Psoas muscle (tissue), 8 donors: ENCODE results near the gene ZNF136. TPM values are rescaled to one million over a fixed set of nuclear protein-coding genes. Genes with fewer than 3 reads are reported as not detected.

Source experiments
- ATAC-seq, 4 donors: fragments of 200-7000 bp; cut with Tn5 transposase; one replicate each; pipeline ENCODE4 v1.9.1; 2020; ENCODE audit warnings: moderate library complexity in 3 of 4, mild to moderate bottlenecking in 2 of 4
- DNase-seq, 2 donors: peaks; one replicate each; pipeline ENCODE4 v3.0.0-alpha.2; 2020
- H3K27ac ChIP-seq: fragments of 200-600 bp; one replicate; pipeline ENCODE4 v1.8.0; 2022
- H3K27me3 ChIP-seq, 3 donors: fragments of 200-600 bp in 1 of 3; one replicate each; pipeline versions ENCODE4 v1.6.1 to v1.8.0; 2013 to 2022; ENCODE audit warnings: low read length in 2 of 3, mild to moderate bottlenecking in 2 of 3, moderate library complexity in 1 of 3; ENCODE audit not compliant: insufficient read depth in 3 of 3
- H3K36me3 ChIP-seq, 2 donors: fragments of 200-600 bp in 1 of 2; one replicate each; pipeline versions ENCODE4 v1.6.1 to v1.8.0; 2013 to 2022; ENCODE audit warnings: low read depth in 1 of 2, mild to moderate bottlenecking in 1 of 2, moderate library complexity in 1 of 2; ENCODE audit not compliant: insufficient read depth in 1 of 2
- H3K4me1 ChIP-seq: fragments of 200-600 bp; one replicate; pipeline ENCODE4 v1.8.0; 2022
- H3K4me3 ChIP-seq: fragments of 200-600 bp; one replicate; pipeline ENCODE4 v1.8.0; 2022; ENCODE audit warnings: mild to moderate bottlenecking
- H3K9me3 ChIP-seq: fragments of 200-600 bp; one replicate; pipeline ENCODE4 v1.8.0; 2022
- WGBS, 3 donors: extraction: QIAGEN DNeasy Blood & Tissue Kit; methylation state at CpG; one replicate each; pipeline versions ENCODE4 v1.1.6 to v1.1.7; 2013; 5-methylcytosine and 5-hydroxymethylcytosine counted together
- intact Hi-C, 2 donors: fragments of 100-400 bp; cut with DNase I; formaldehyde crosslinking; loops; one replicate each; pipeline versions ENCODE4 v1.11.0 to v1.14.2; 2022
- polyA plus RNA-seq, 3 donors: library from polyadenylated mRNA; stranded (reverse); fragments of 200-250 nt; gene quantifications; one replicate each; pipeline ENCODE4 v1.2.3, GENCODE V29; 2013
- total RNA-seq, 4 donors: library from RNA; stranded (reverse); fragmentation: NEBNext Ultra II Directional in 2 of 4; extraction: Animal tissue kit (Norgen Biotek cat#: 25700) in 2 of 4; gene quantifications; one replicate each; pipeline versions ENCODE4 v1.2.1 to v1.2.4, GENCODE V29; 2021 to 2023
- TF ChIP-seq, protein P1 (sequence below): fragments of 200-600 bp; IDR thresholded peaks from one replicate; pipeline ENCODE4 v1.8.0; 2022; ENCODE audit warnings: antibody characterized with exemption
- donor health status: healthy with polysubstance abuse.
- donor health status: DM: no; HTN: no; CAD: no; lungs with moderate emphysema.
- donor health status: Bipolar disorder and iron deficiency.
- donor health status: healthy.
- donor health status: DM: yes; HTN: yes; CAD: no.
- donor health status: DM: no; HTN: no; CAD: no.
- donor health status: DM: no; HTN: no; CAD: no.
- donor health status: DM: yes; HTN: yes; CAD: no.

ZNF136 gene
- total and polyA plus RNA-seq, 7 donors = 1.0 to 3.7 (median 2.1) TPM

DNA sequence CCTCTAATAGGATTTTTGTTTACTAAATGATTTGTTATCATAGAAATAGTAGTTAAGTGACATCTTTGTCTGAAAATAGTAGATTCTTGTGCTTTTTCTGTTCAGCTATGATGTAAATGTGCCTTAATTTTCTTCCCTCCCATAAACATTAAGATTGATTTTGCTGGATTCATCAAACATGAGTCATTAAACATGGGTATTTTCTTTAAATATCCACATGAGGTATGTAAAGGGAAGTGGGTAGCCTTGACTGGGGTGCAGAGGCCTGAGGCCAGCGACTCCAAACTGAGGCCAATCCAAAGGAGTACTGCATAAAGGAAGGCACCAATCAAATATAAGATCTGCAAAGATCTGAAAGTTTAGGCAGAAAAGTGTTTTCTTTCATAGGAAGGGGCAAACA, 3.7 kb downstream of the ZNF136 start:
- Histone ChIP-seq H3K36me3 (peaks cover 0 to 32% of the 10 kb centered on the region in 2 donors), H3K4me1 (peaks cover 7% of the 10 kb centered on the region), H3K9me3 (no peaks in the 10 kb centered on the region), H3K27me3 (no peaks in the 10 kb centered on the region), H3K4me3 (no peak overlapping the region), H3K27ac (no peak overlapping the region)
- 79 to 96% (median 89%) methylated on average over 1 of the region's 1 CpG for WGBS, 3 donors
- DNase-seq (no peak), ATAC-seq (no peak)
- intact Hi-C loops = no loop called here
- TF ChIP-seq, protein P1, sequence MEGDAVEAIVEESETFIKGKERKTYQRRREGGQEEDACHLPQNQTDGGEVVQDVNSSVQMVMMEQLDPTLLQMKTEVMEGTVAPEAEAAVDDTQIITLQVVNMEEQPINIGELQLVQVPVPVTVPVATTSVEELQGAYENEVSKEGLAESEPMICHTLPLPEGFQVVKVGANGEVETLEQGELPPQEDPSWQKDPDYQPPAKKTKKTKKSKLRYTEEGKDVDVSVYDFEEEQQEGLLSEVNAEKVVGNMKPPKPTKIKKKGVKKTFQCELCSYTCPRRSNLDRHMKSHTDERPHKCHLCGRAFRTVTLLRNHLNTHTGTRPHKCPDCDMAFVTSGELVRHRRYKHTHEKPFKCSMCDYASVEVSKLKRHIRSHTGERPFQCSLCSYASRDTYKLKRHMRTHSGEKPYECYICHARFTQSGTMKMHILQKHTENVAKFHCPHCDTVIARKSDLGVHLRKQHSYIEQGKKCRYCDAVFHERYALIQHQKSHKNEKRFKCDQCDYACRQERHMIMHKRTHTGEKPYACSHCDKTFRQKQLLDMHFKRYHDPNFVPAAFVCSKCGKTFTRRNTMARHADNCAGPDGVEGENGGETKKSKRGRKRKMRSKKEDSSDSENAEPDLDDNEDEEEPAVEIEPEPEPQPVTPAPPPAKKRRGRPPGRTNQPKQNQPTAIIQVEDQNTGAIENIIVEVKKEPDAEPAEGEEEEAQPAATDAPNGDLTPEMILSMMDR = no peak

DNA sequence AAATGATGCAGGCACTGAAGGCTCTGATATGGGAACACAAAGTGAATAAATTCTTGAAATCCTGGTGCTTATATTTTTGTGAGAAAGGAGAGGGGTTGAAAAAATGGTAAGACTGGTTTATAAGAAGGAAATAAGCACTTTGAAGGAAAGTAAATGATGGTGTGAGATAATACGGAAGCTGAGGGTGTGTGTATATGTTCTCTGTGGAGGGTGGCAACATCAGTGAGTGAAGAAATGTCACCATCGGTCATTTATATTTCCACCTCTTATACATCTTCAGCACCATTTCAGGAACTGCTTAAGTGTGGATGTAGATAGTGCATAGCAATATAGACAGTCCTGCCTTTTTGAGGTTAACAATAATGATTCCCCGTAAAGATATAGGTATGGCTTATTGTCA, 17.5 kb downstream of the ZNF136 start:
- intact Hi-C loops = no loop called here
- H3K36me3 ChIP-seq = peaks cover 3 to 11% of the 10 kb centered on the region in 2 donors
- H3K27ac ChIP-seq = no peak overlapping the region
- no peak overlapping the region for H3K4me3 ChIP-seq
- WGBS, 3 donors = 93 to 96% (median 94%) methylated on average over 3 of the region's 3 CpGs
- H3K27me3 ChIP-seq = no peaks in the 10 kb centered on the region
- no peak for ATAC-seq
- TF ChIP-seq, protein P1 = no peak
- DNase-seq = no peak
- peaks cover 25% of the 10 kb centered on the region for H3K9me3 ChIP-seq
- H3K4me1 ChIP-seq = no peaks in the 10 kb centered on the region

DNA sequence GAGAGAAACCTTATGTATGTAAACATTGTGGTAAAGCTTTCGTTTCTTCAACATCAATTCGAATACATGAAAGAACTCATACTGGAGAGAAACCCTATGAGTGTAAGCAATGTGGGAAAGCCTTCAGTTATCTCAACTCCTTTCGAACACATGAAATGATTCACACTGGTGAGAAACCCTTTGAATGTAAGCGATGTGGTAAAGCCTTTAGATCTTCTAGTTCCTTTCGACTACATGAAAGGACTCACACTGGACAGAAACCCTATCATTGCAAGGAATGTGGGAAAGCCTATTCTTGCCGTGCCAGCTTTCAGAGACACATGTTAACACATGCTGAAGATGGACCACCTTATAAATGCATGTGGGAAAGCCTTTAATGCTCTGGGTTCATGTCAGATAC, 24.7 kb downstream of the ZNF136 start:
- DNase-seq (no peak), ATAC-seq (no peak)
- H3K9me3 ChIP-seq = peaks cover 85% of the 10 kb centered on the region
- H3K4me1 ChIP-seq = no peaks in the 10 kb centered on the region
- H3K27ac ChIP-seq = no peak overlapping the region
- TF ChIP-seq, protein P1 = no peak
- H3K27me3 ChIP-seq = no peaks in the 10 kb centered on the region
- intact Hi-C loops = no loop called here
- no peak overlapping the region for H3K4me3 ChIP-seq
- peaks cover 23 to 63% of the 10 kb centered on the region in 2 donors for H3K36me3 ChIP-seq
- 96 to 99% (median 99%) methylated on average over 6 of the region's 6 CpGs for WGBS, 3 donors

DNA sequence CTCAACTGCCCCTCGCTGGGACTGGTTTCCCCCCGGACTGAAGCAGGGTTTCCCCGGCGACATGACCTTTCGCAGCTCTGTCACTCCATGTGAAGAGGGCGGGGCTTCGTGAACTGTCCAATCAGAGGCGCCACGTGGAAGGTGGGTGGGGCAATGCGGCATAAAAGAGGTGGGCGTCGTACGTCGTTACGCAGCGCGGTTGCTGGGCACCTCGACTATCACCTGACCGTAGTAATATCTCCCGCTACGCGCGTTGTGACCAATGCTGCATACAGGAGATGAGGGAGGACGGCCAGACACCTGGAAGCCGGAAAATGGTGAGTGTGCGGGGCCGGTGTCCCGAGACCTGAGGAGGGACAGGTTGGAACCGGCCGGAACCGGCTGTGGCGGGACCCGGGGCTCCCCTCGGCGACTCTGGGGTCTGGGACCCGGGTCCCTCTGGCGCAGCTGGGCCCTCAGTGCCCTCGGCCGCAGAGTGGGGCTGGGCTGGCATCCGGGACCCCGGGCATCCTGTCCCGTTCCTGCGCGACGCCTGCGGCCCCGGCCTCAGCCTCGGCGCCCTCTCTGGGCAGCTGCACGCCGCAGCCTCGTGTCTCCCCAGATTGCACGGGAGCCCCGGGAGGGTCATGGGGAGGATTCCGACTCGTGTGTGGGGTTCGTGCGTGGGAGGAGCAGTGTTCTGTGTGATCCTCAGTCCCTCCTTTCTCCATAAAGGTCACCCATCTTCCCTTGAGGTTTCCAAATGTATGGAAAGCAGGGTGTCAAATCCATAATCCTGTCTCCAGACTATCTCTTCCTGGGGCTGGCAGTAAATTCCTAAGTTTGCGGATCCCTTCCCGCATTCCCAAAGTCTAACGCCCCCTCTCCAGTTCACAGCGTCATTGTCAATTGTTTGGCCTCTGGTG, 32.2 kb downstream of the ZNF136 start:
- TF ChIP-seq, protein P1 = no peak
- intact Hi-C loops = no loop called here
- Histone ChIP-seq H3K27ac (peak overlapping the region; percentile 70), H3K27me3 (no peaks in the 10 kb centered on the region), H3K9me3 (peaks cover 41% of the 10 kb centered on the region), H3K36me3 (peaks cover 3 to 20% of the 10 kb centered on the region in 2 donors), H3K4me3 (peak overlapping the region; percentile 71), H3K4me1 (no peaks in the 10 kb centered on the region)
- 1 to 4% (median 2%) methylated on average over 51 to 62 of the region's 62 CpGs for WGBS, 3 donors
- DNase-seq (peak; percentile 74 to 77), ATAC-seq (peak; percentile 78 to 99 (median 91))
